ENCODE results near the gene TLR3.

The TLR3 gene

DNA sequence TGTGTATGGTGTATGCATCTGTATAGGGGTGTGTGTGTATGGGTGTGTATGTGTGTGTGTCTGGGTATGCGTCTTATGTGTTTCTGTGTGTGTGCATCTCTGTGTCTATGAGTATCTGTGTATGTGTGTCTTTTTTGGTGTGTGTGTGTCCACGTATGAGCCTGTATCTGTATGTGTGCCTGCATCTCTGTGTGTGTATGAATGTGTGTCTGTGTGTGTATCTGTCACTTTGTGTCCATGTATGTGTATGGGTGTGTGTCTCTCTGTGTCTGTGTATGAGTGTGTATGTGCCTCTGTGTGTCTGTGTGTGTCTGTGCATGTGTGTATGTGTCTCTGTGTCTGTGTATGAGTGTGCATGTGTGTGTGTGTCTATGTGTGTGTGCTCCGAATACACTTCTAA is 59.9 kb downstream of the TLR3 start:
- DNase-seq (ENCODE audit: low read depth): no peak
- no peak overlapping the region for H3K4me3 ChIP-seq (ENCODE audit: low read length)
- TF ChIP-seq, protein P1, sequence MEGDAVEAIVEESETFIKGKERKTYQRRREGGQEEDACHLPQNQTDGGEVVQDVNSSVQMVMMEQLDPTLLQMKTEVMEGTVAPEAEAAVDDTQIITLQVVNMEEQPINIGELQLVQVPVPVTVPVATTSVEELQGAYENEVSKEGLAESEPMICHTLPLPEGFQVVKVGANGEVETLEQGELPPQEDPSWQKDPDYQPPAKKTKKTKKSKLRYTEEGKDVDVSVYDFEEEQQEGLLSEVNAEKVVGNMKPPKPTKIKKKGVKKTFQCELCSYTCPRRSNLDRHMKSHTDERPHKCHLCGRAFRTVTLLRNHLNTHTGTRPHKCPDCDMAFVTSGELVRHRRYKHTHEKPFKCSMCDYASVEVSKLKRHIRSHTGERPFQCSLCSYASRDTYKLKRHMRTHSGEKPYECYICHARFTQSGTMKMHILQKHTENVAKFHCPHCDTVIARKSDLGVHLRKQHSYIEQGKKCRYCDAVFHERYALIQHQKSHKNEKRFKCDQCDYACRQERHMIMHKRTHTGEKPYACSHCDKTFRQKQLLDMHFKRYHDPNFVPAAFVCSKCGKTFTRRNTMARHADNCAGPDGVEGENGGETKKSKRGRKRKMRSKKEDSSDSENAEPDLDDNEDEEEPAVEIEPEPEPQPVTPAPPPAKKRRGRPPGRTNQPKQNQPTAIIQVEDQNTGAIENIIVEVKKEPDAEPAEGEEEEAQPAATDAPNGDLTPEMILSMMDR (conservative IDR thresholded peaks at IDR 0.05; ENCODE audit: low read length): no peak

DNA sequence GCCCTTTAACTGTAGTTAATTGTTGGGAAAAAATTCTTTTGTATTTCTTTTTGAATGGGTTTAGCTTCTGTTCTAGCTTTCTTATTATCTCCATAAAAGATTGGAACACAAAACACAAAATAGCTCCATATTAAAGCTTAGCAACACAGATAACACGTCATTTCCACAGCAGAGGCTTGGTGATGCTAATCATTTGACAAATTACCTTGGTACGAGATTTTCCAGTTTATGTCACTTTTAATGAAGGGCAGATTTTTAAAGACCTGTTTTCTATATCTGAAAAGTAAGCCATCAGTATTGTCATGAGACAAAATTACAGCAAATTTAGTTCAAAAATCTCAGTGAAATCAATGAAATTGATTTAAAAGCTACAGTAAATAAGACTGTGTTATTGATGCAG is 63.0 kb downstream of the TLR3 start:
- DNase-seq (ENCODE audit: low read depth): no peak
- H3K4me3 ChIP-seq (ENCODE audit: low read length): no peak overlapping the region
- TF ChIP-seq, protein P1 (conservative IDR thresholded peaks at IDR 0.05; ENCODE audit: low read length): no peak

DNA sequence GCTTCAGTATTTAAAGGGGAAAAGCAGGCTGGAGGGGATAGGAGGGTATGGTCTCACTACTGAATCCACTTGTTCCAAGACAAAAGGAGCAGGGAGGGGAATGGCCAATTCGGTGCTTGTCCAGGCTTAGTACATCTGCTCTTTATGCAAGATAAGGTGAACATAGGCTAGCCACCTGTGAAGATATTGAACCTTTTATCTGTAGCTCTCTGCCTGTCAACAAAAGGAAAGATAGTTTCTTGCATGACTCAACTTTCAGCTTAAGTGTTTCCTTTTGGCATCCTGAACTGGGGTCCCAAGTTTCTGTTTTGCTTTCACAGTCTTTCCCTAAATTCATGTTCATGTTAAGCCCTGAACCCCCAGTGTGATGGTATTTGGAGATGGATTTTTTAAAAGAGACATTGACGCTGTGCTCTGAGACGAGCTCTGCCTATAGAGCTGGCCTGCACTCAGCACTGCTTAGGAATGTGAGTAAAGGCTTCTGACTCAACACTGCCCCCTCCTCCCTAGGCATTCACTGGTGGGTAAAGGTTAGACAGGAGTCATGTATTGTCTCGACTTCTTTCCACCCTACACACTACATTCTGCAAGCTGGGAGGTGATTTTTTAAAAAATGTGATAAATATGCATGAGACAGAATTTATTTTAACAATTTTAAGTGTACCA is 63.8 kb downstream of the TLR3 start:
- peak; percentile 3 for DNase-seq (ENCODE audit: low read depth)
- H3K4me3 ChIP-seq (ENCODE audit: low read length): no peak overlapping the region
- TF ChIP-seq, protein P1 (conservative IDR thresholded peaks at IDR 0.05; ENCODE audit: low read length): peak; percentile 16; the same call in 1 of the 2 replicates

DNA sequence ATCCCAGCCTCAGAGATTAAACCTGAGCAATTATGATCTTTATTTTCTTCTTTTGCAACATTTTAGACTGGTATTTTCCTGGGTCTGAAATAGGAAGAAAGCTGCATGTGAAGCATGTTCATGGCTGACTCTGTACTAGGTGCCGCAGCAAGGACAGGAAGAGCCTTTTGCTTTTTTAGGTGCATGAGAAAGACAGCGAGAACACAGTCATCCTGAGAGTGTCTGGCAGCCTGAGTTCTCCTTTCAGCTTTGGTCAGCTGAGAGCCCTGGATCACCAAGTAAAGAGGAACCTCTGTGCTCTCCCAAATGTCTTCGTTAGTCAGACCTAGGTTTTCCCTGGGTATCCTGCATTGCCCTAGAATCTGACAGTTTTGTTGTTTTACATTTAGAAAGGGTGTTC is 65.3 kb downstream of the TLR3 start:
- no peak for DNase-seq (ENCODE audit: low read depth)
- no peak overlapping the region for H3K4me3 ChIP-seq (ENCODE audit: low read length)
- TF ChIP-seq, protein P1 (conservative IDR thresholded peaks at IDR 0.05; ENCODE audit: low read length): no peak

DNA sequence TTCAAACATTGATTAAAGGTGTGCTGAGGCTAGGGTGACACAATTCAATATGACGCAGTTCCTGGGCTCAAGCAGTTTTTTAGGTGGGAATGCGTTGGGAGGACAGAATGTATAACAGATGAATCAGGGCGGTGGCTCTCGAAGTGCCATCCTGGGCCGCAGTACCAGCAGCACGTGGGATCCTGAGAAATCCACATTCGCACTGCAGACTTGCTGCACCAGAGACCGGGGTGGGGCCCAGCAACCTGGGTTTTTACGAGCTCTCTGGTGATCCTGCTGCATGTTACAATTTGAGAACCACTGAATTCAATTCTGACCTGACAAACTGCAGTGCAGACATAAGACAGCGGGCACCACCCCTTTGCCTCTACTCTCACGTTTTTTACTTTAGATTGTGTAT is 65.9 kb downstream of the TLR3 start:
- DNase-seq (ENCODE audit: low read depth): no peak
- H3K4me3 ChIP-seq (ENCODE audit: low read length): no peak overlapping the region
- TF ChIP-seq, protein P1 (conservative IDR thresholded peaks at IDR 0.05; ENCODE audit: low read length): no peak

DNA sequence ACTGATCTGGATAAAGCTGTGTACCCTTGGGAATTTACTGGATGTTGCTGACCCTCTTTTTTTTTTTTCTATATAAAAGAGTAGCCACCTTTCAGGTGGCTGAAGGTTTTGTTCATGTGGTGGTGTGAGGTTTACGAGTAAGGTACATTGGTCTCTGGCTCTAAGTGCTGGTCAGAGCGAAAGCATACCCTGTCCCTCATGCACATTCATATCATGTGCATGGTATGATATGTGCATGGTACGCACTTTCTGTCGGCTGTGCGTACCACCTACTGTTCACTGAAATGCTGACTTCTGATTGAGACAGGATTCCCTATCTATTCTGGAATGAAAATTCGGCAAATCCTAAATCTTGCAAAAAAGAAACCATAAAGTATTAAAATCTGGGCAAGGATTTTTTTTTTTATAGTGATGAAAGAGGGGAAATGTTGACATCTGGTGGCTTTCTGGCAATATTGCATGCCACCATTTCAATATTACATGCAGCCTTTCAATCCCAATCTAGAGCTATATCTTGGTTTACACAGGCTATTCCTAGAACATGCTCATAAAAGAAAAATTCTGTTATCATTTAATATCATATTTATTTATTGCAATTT is 68.3 kb downstream of the TLR3 start:
- peak; percentile 23 for DNase-seq (ENCODE audit: low read depth)
- TF ChIP-seq, protein P1 (conservative IDR thresholded peaks at IDR 0.05; ENCODE audit: low read length): peak; percentile 68

More for the DNA sequence above, 68.3 kb downstream of the TLR3 start:
- H3K4me3 ChIP-seq (ENCODE audit: low read length): 0 out of 2 replicates have a peak overlapping the region, but pooled peaks have one; percentile 23
